ENCODE measurements around the gene STAT3.

STAT3 gene

GRCh38 chr17:42337442-42337841 is 50.8 kb downstream of the STAT3 start:
- no peak overlapping the region for H3K4me3 ChIP-seq (ENCODE audit: low read depth, low read length)
- in situ Hi-C loops (cut with HindIII; ENCODE audit: low sequenced_read_pairs) = no loop called here
- no peak for DNase-seq (ENCODE audit: low read depth)
- TF ChIP-seq CTCF (IDR thresholded peaks at IDR 0.05; ENCODE audit: low read depth, low read length, missing control alignments) = no peak

- in situ Hi-C loops (cut with HindIII; ENCODE audit: low sequenced_read_pairs) = no loop called here
- no peak for DNase-seq (ENCODE audit: low read depth)
- peak; percentile 13 for TF ChIP-seq CTCF (IDR thresholded peaks at IDR 0.05; ENCODE audit: low read depth, low read length, missing control alignments)
- H3K4me3 ChIP-seq (ENCODE audit: low read depth, low read length) = no peak overlapping the region
Measured at GRCh38 chr17:42334677-42335076, 53.6 kb downstream of the STAT3 start.

GRCh38 chr17:42333053-42333452 is 55.2 kb downstream of the STAT3 start:
- no peak for DNase-seq (ENCODE audit: low read depth)
- no peak for TF ChIP-seq CTCF (IDR thresholded peaks at IDR 0.05; ENCODE audit: low read depth, low read length, missing control alignments)
- H3K4me3 ChIP-seq (ENCODE audit: low read depth, low read length) = no peak overlapping the region
- in situ Hi-C loops (cut with HindIII; ENCODE audit: low sequenced_read_pairs) = no loop called here

- in situ Hi-C loops (cut with HindIII; ENCODE audit: low sequenced_read_pairs) = no loop called here
- DNase-seq (ENCODE audit: low read depth) = peak; percentile 86
- H3K4me3 ChIP-seq (ENCODE audit: low read depth, low read length) = no peak overlapping the region
- TF ChIP-seq CTCF (IDR thresholded peaks at IDR 0.05; ENCODE audit: low read depth, low read length, missing control alignments) = no peak
Measured at GRCh38 chr17:42329025-42329976, 58.9 kb downstream of the STAT3 start.

GRCh38 chr17:42325026-42325425 is 63.2 kb downstream of the STAT3 start:
- no peak for TF ChIP-seq CTCF (IDR thresholded peaks at IDR 0.05; ENCODE audit: low read depth, low read length, missing control alignments)
- peak; percentile 87 for DNase-seq (ENCODE audit: low read depth)
- no peak overlapping the region for H3K4me3 ChIP-seq (ENCODE audit: low read depth, low read length)
- in situ Hi-C loops (cut with HindIII; ENCODE audit: low sequenced_read_pairs) = no loop called here

GRCh38 chr17:42323268-42323773 is 64.9 kb downstream of the STAT3 start:
- no peak for DNase-seq (ENCODE audit: low read depth)
- in situ Hi-C loops (cut with HindIII; ENCODE audit: low sequenced_read_pairs) = no loop called here
- TF ChIP-seq CTCF (IDR thresholded peaks at IDR 0.05; ENCODE audit: low read depth, low read length, missing control alignments) = no peak
- no peak overlapping the region for H3K4me3 ChIP-seq (ENCODE audit: low read depth, low read length)

Data from astrocyte of the cerebellum (primary cell).